ENCODE measurements around the gene ARSB. TPM values are rescaled to one million over a fixed set of nuclear protein-coding genes. Genes with fewer than 3 reads are reported as not detected.
A peak's percentile ranks its signal among the peaks of the same experiment; 100 is the strongest.

ARSB gene
- total and polyA plus RNA-seq, 2 donors from 2014 or later: 8.3 to 16.4 TPM

- FAIRE-seq (no peak), DNase-seq (peak in 4 of 5 donors; percentile 46 to 79 (median 73))
- TF ChIP-seq CTCF (IDR thresholded peaks at IDR 0.05; ENCODE audit: borderline replicate concordance, extremely low read depth, insufficient read depth): no peak
- Histone ChIP-seq H3K36me3 (ENCODE audit: control insufficient read depth in 2 of 3, insufficient read depth in 3 of 3, low read length in 3 of 3) (no peaks in the 10 kb centered on the region), H3K27ac (ENCODE audit: low read depth in 2 of 2, low read length in 2 of 2) (no peak overlapping the region), H3K27me3 (ENCODE audit: control insufficient read depth, insufficient read depth, low read length) (no peaks in the 10 kb centered on the region), H3K4me1 (ENCODE audit: control insufficient read depth in 2 of 3, insufficient read depth in 2 of 3, low read depth in 1 of 3, low read length in 3 of 3) (peaks cover 0 to 8% (median 4%) of the 10 kb centered on the region in 3 donors), H3K9ac (ENCODE audit: low read length in 3 of 3) (peak overlapping the region in 1 of 3 donors; percentile 21), H3K4me3 (ENCODE audit: low read length in 3 of 3) (no peak overlapping the region), H3K9me3 (ENCODE audit: control insufficient read depth in 2 of 3, insufficient read depth in 1 of 3, low read length in 3 of 3) (no peaks in the 10 kb centered on the region)
- intact Hi-C loops (cut with DNase I): no loop called here
These were observed 175.7 kb downstream of the ARSB start for GRCh38 chr5:78809444-78809843.

- DNase-seq (no peak), FAIRE-seq (no peak)
- H3K27ac ChIP-seq (ENCODE audit: low read depth in 2 of 2, low read length in 2 of 2): no peak overlapping the region
- no peaks in the 10 kb centered on the region for H3K27me3 ChIP-seq (ENCODE audit: control insufficient read depth, insufficient read depth, low read length)
- no peak for TF ChIP-seq CTCF (IDR thresholded peaks at IDR 0.05; ENCODE audit: borderline replicate concordance, extremely low read depth, insufficient read depth)
- H3K36me3 ChIP-seq (ENCODE audit: control insufficient read depth in 2 of 3, insufficient read depth in 3 of 3, low read length in 3 of 3): no peaks in the 10 kb centered on the region
- H3K4me3 ChIP-seq (ENCODE audit: low read length in 3 of 3): no peak overlapping the region
- intact Hi-C loops (cut with DNase I): no loop called here
- peaks cover 0 to 8% (median 4%) of the 10 kb centered on the region in 3 donors for H3K4me1 ChIP-seq (ENCODE audit: control insufficient read depth in 2 of 3, insufficient read depth in 2 of 3, low read depth in 1 of 3, low read length in 3 of 3)
- H3K9ac ChIP-seq (ENCODE audit: low read length in 3 of 3): no peak overlapping the region
- H3K9me3 ChIP-seq (ENCODE audit: control insufficient read depth in 2 of 3, insufficient read depth in 1 of 3, low read length in 3 of 3): no peaks in the 10 kb centered on the region
These were observed 176.3 kb downstream of the ARSB start for GRCh38 chr5:78808818-78809217.

- Histone ChIP-seq H3K27me3 (ENCODE audit: control insufficient read depth, insufficient read depth, low read length) (no peaks in the 10 kb centered on the region), H3K36me3 (ENCODE audit: control insufficient read depth in 2 of 3, insufficient read depth in 3 of 3, low read length in 3 of 3) (no peaks in the 10 kb centered on the region), H3K9ac (ENCODE audit: low read length in 3 of 3) (no peak overlapping the region), H3K27ac (ENCODE audit: low read depth in 2 of 2, low read length in 2 of 2) (no peak overlapping the region), H3K4me3 (ENCODE audit: low read length in 3 of 3) (no peak overlapping the region), H3K4me1 (ENCODE audit: control insufficient read depth in 2 of 3, insufficient read depth in 2 of 3, low read depth in 1 of 3, low read length in 3 of 3) (peaks cover 0 to 8% (median 4%) of the 10 kb centered on the region in 3 donors), H3K9me3 (ENCODE audit: control insufficient read depth in 2 of 3, insufficient read depth in 1 of 3, low read length in 3 of 3) (no peaks in the 10 kb centered on the region)
- FAIRE-seq: no peak
- DNase-seq: no peak
- intact Hi-C loops (cut with DNase I): no loop called here
- no peak for TF ChIP-seq CTCF (IDR thresholded peaks at IDR 0.05; ENCODE audit: borderline replicate concordance, extremely low read depth, insufficient read depth)
These were observed 176.7 kb downstream of the ARSB start for GRCh38 chr5:78808380-78808779.

- H3K9me3 ChIP-seq (ENCODE audit: control insufficient read depth in 2 of 3, insufficient read depth in 1 of 3, low read length in 3 of 3): no peaks in the 10 kb centered on the region
- no peak for TF ChIP-seq CTCF (IDR thresholded peaks at IDR 0.05; ENCODE audit: borderline replicate concordance, extremely low read depth, insufficient read depth)
- DNase-seq (no peak), FAIRE-seq (no peak)
- no peak overlapping the region for H3K4me3 ChIP-seq (ENCODE audit: low read length in 3 of 3)
- no peaks in the 10 kb centered on the region for H3K36me3 ChIP-seq (ENCODE audit: control insufficient read depth in 2 of 3, insufficient read depth in 3 of 3, low read length in 3 of 3)
- H3K4me1 ChIP-seq (ENCODE audit: control insufficient read depth in 2 of 3, insufficient read depth in 2 of 3, low read depth in 1 of 3, low read length in 3 of 3): peaks cover 0 to 8% (median 4%) of the 10 kb centered on the region in 3 donors
- H3K27ac ChIP-seq (ENCODE audit: low read depth in 2 of 2, low read length in 2 of 2): no peak overlapping the region
- intact Hi-C loops (cut with DNase I): no loop called here
- no peak overlapping the region for H3K9ac ChIP-seq (ENCODE audit: low read length in 3 of 3)
- no peaks in the 10 kb centered on the region for H3K27me3 ChIP-seq (ENCODE audit: control insufficient read depth, insufficient read depth, low read length)
These were observed 178.6 kb downstream of the ARSB start for GRCh38 chr5:78806544-78806943.

Measured in kidney (tissue), 14 donors.